ENCODE results near the gene GOLIM4.

GOLIM4 gene

DNA sequence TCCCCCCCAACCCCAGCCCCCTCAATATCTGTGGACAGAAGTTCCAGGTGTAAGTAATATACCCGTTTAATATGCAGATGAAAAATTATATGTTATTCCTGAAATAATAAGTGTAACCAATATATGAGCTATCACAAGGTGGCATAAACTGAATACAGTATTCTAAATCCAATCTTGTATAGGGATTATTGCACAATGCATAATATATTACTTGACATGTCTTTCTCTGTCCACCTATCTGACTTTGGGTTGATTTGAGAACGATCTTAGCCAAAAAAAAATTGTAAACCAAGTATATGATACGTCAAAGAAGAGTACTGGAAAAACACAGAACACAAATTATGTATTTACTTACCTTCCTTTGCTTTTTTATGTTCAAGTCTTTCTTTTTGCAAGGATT is 47.8 kb downstream of the GOLIM4 start:
- FAIRE-seq (no peak), DNase-seq (ENCODE audit: insufficient read length, low spot score) (no peak)
- TF ChIP-seq, protein P1, sequence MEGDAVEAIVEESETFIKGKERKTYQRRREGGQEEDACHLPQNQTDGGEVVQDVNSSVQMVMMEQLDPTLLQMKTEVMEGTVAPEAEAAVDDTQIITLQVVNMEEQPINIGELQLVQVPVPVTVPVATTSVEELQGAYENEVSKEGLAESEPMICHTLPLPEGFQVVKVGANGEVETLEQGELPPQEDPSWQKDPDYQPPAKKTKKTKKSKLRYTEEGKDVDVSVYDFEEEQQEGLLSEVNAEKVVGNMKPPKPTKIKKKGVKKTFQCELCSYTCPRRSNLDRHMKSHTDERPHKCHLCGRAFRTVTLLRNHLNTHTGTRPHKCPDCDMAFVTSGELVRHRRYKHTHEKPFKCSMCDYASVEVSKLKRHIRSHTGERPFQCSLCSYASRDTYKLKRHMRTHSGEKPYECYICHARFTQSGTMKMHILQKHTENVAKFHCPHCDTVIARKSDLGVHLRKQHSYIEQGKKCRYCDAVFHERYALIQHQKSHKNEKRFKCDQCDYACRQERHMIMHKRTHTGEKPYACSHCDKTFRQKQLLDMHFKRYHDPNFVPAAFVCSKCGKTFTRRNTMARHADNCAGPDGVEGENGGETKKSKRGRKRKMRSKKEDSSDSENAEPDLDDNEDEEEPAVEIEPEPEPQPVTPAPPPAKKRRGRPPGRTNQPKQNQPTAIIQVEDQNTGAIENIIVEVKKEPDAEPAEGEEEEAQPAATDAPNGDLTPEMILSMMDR (IDR thresholded peaks at IDR 0.05; ENCODE audit: insufficient read depth, missing control alignments), result no peak

DNA sequence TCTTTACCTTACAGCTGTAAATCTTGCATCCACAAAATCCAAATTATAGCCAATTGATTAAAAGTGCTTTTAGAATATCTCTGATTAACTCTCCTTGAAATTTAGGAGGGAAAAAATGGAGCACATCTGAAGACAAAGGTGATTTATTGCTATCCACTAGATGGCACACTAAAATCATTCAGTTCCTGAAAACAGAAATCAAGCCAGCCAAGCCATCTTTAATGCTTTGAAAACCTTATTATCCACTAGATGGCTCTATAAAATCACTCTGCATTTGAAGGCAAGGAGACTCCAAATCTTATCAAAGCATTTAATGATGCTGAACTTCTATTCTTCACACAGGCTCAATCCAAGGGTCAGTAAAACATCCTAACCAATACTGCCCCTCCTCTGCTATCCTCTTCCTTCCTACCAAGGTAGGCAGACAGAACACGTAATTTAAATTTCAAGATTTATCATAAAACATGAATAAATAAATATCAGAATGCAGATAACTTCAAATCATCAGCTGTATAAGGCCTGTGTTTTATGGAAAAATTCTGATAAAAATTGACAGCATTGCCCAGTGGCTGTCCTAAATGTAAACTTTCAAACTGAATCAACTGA is 48.4 kb downstream of the GOLIM4 start:
- DNase-seq (ENCODE audit: insufficient read length, low spot score) (no peak), FAIRE-seq (peak; percentile 97)
- TF ChIP-seq, protein P1 (IDR thresholded peaks at IDR 0.05; ENCODE audit: insufficient read depth, missing control alignments), result peak; percentile 98

DNA sequence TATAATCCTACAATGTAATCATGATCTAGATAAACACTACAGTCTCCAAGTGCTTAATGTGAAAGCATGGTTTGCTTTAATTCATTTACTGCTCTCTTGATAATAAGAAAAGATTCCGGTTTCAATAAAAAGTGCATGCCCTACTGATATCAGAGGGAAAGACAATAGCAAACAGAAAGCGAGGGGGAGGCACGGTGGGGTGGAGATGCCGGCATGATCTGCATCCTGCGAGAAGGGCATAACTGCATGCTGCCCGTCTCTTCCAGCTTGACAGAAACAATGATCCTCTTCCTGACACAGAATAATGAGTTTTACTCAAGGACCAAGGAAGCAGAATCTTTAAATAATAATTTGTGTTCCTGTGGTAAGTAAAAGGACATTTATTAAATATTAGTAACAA is 51.7 kb downstream of the GOLIM4 start:
- TF ChIP-seq, protein P1 (IDR thresholded peaks at IDR 0.05; ENCODE audit: insufficient read depth, missing control alignments), result no peak
- FAIRE-seq, result no peak
- no peak for DNase-seq (ENCODE audit: insufficient read length, low spot score)

DNA sequence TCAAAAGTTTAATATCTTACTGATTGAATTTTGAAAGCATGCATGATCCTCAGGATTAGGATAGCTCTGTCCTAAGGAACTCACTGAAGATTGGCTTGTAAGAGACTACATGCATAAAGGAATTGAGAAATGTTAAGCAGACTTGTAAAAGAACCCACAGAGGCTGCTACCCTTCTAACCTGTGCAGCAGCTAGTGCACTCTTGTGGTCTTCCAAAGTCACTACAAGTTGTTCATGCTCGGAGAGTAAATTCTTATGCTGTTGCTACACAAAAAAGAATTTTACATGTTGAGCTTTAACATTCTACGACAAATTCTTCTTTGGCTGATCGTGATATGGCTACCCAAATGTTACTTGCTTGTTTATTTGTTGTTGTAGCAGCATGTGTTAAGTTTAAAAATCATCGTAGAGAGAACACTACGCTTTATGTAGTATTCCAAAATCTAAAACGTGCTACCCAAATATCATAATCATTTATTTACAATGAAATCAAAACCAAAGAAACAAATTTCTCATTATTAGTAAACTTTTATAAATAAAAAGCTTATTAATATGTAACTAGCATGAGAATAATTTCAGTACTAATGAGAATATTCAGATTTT is 55.0 kb downstream of the GOLIM4 start:
- no peak for DNase-seq (ENCODE audit: insufficient read length, low spot score)
- TF ChIP-seq, protein P1 (IDR thresholded peaks at IDR 0.05; ENCODE audit: insufficient read depth, missing control alignments), result peak; percentile 63
- FAIRE-seq, result peak; percentile 75

DNA sequence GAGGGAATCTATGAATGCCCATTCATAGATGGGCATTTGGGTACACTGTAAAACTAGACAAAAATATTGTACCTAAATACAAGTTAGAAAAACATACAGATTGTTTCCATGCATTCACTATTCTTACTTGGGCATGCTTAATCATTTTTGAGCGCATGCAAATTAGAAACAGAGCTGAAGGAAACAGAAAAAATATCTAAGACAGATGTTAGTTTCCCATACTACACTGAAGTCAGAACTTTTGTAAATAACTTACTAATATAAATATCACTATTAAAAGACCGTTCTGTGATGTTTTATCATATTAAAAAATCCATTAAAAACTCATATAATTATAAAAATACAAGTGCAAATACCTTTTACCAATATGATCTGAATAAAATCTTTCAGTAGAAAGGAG is 58.7 kb downstream of the GOLIM4 start:
- TF ChIP-seq, protein P1 (IDR thresholded peaks at IDR 0.05; ENCODE audit: insufficient read depth, missing control alignments), result no peak
- FAIRE-seq, result no peak
- no peak for DNase-seq (ENCODE audit: insufficient read length, low spot score)

DNA sequence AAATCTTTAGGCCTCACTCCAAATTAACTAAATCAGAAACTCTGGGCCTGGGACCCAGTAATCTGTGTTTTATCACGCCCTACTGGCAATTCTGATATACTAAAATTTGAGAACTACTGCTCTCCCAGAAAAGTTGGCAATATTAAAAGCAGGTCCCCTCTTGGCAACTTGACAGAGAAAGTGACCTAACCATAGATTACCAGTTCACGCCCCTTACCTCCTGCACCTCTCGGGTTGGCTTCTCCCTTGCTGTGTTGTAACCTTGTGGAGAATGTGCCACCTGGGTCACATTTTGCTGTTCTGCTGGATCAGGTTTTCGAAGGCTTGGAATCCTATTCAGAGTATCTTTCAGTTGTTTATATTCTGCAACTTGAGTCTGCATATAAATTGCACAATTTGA is 59.1 kb downstream of the GOLIM4 start:
- FAIRE-seq (no peak), DNase-seq (ENCODE audit: insufficient read length, low spot score) (no peak)
- TF ChIP-seq, protein P1 (IDR thresholded peaks at IDR 0.05; ENCODE audit: insufficient read depth, missing control alignments), result no peak

DNA sequence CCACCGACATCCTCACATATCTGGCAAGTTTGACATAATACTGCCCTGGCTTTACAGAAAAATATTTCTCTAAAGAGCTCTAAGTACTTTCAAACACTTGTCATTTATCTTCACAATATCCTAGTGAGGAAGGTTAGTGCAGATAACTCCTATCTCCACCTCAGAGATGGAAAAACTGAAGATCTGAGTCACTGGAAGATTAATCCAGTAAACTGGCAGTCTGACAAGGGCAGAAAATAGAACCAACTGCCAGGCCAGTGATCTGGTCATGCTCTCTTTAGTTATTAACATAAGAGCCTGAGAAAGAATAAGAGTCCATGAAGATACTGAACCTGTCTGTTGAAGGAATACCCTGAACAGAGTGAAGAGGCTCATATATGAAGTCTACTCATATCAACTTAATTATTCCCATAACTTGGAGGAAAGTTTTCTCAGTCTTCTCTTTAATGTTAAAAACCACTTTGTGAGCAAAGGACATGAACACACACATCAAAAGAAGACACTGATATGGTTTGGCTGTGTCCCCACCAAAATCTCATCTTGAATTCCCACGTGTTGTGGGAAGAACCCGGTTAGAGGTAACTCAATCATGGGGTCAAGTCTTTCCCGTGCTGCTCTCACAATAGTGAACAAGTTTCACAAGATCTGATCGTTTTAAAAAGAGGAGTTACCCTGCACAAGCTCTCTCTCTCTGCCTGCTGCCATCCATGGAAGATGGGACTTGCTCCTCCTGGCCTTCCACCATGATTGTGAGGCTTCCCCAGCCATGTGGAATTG is 61.4 kb downstream of the GOLIM4 start:
- FAIRE-seq (no peak), DNase-seq (ENCODE audit: insufficient read length, low spot score) (no peak)
- TF ChIP-seq, protein P1 (IDR thresholded peaks at IDR 0.05; ENCODE audit: insufficient read depth, missing control alignments), result no peak

All from D721Med (cell line).